Frontal cortex (tissue), 1 donor: Measurements from ENCODE around the gene ATP13A4. TPM values are rescaled to one million over a fixed set of nuclear protein-coding genes. Genes with fewer than 3 reads are reported as not detected.

Source experiments
- total RNA-seq: library from RNA; depleted of rRNA; stranded (reverse); fragments of >200 nt; gene quantifications from one replicate; pipeline ENCODE4 v1.2.3, GENCODE V29; 2014

ATP13A4 gene
- total RNA-seq, 1 donor from 2014 or later = 10.2 TPM

Other genes starting within 250 kb of the ATP13A4 start
- 0.41 TPM for gene ATP13A5, start 176.1 kb downstream of the ATP13A4 start, total RNA-seq
- 136 TPM for gene OPA1, start 38.3 kb upstream of the ATP13A4 start, total RNA-seq